SK-N-SH (cell line): ENCODE results near the gene EEA1. TPM values are rescaled to one million over a fixed set of nuclear protein-coding genes. Genes with fewer than 3 reads are reported as not detected.

Experiments
- CTCF ChIA-PET: fragments of 300-600, 350-600 bp; formaldehyde crosslinking; extraction: SDS; loops from one replicate; lab custom pipeline; 2021; lab: Yijun Ruan, JAX
- POLR2A ChIA-PET: fragments of 350-600 bp; sonication (Branson Sonifier 250); formaldehyde crosslinking; extraction: SDS; loops from one replicate; lab custom pipeline; 2020; ENCODE audit warnings: antibody characterized with exemption, inconsistent platforms; lab: Yijun Ruan, JAX
- DNase-seq: peaks from one replicate; pipeline ENCODE4 v3.0.0; 2012
- H2AFZ ChIP-seq: fragments of 200-600 bp; sonication (generic); 2 replicates; pipeline ENCODE4 v1.8.1; 2016; ENCODE audit warnings: antibody characterized with exemption, mild to moderate bottlenecking, low read depth
- H3F3A ChIP-seq: fragments of 200-600 bp; sonication (generic); replicated peaks from 2 replicates; pipeline ENCODE3; 2016; ENCODE audit warnings: antibody characterized with exemption, mild to moderate bottlenecking; ENCODE audit not compliant: insufficient read depth
- H3K27ac ChIP-seq, 2 experiments: fragments of 200-500 bp in 1 of 2; fragments of 200-600 bp in 1 of 2; sonication (Bioruptor generic) in 1 of 2; sonication (generic), shearing (Covaris generic) in 1 of 2; 2 replicates each; pipeline versions ENCODE4 v1.5.1 to v1.6.1; 2014 to 2016; ENCODE audit warnings: low read depth in 2 of 2, inconsistent platforms in 1 of 2, low read length in 1 of 2, mild to moderate bottlenecking in 1 of 2, mixed read lengths in 1 of 2
- H3K27me3 ChIP-seq: fragments of 200-600 bp; sonication (generic), shearing (Covaris generic); 2 replicates; pipeline ENCODE4 v1.6.1; 2016; ENCODE audit warnings: mixed run types; ENCODE audit not compliant: insufficient read depth
- H3K36me3 ChIP-seq, 2 experiments: fragments of 200-500 bp in 1 of 2; fragments of 200-600 bp in 1 of 2; sonication (Bioruptor generic) in 1 of 2; sonication (generic) in 1 of 2; replicated peaks in 1 of 2; 2 replicates each; pipeline versions ENCODE3 to v1.5.1; 2014 to 2016; ENCODE audit warnings: low read length in 1 of 2, mild to moderate bottlenecking in 1 of 2; ENCODE audit not compliant: insufficient read depth in 2 of 2, control insufficient read depth in 1 of 2
- H3K4me1 ChIP-seq, 2 experiments: fragments of 200-500 bp in 1 of 2; fragments of 200-600 bp in 1 of 2; sonication (Bioruptor generic) in 1 of 2; sonication (generic), shearing (Covaris generic) in 1 of 2; 2 replicates each; pipeline versions ENCODE4 v1.5.1 to v1.6.1; 2014 to 2016; ENCODE audit warnings: low read depth in 1 of 2, low read length in 1 of 2, mixed run types in 1 of 2; ENCODE audit not compliant: insufficient read depth in 2 of 2, control insufficient read depth in 1 of 2
- H3K4me2 ChIP-seq: fragments of 200-600 bp; sonication (generic), shearing (Covaris generic); 2 replicates; pipeline ENCODE4 v1.6.1; 2017; ENCODE audit warnings: mixed run types
- H3K4me3 ChIP-seq, 2 experiments: fragments of 200-500 bp in 1 of 2; fragments of 200-600 bp in 1 of 2; sonication (Bioruptor generic) in 1 of 2; sonication (generic), shearing (Covaris generic) in 1 of 2; 2 replicates each; pipeline versions ENCODE4 v1.5.1 to v1.8.1; 2014 to 2016; ENCODE audit warnings: low read depth in 2 of 2, inconsistent platforms in 1 of 2, low read length in 1 of 2, mild to moderate bottlenecking in 1 of 2, mixed read lengths in 1 of 2, moderate library complexity in 1 of 2
- H3K79me2 ChIP-seq: fragments of 200-600 bp; sonication (generic); 2 replicates; pipeline ENCODE4 v1.8.1; 2017; ENCODE audit warnings: mild to moderate bottlenecking; ENCODE audit not compliant: insufficient read depth
- H3K9ac ChIP-seq: fragments of 200-600 bp; sonication (generic); 2 replicates; pipeline ENCODE4 v1.6.1; 2017; ENCODE audit warnings: mixed run types
- H3K9me2 ChIP-seq: fragments of 200-600 bp; sonication (generic); 2 replicates; pipeline ENCODE4 v1.6.1; 2017; ENCODE audit warnings: mixed run types
- H3K9me3 ChIP-seq: fragments of 200-600 bp; sonication (generic); 2 replicates; pipeline ENCODE4 v1.6.1; 2017; ENCODE audit warnings: mixed run types, mild to moderate bottlenecking, moderate library complexity
- H4K20me1 ChIP-seq: fragments of 200-600 bp; sonication (generic); 2 replicates; pipeline ENCODE4 v1.6.1; 2017; ENCODE audit warnings: mild to moderate bottlenecking, mixed run types; ENCODE audit not compliant: insufficient read depth
- CHD2 ChIP-seq: fragments of 150-350 bp; IDR thresholded peaks from 2 replicates; pipeline ENCODE4 v1.6.1; 2018; ENCODE audit warnings: low read length; ENCODE audit not compliant: partially characterized antibody
- CTCF ChIP-seq: fragments of 200-600 bp; sonication (generic); IDR thresholded peaks from 2 replicates; pipeline ENCODE4 v1.6.1; 2017; ENCODE audit warnings: antibody characterized with exemption, mild to moderate bottlenecking, moderate library complexity
- ELF1 ChIP-seq: IDR thresholded peaks from 2 replicates; pipeline ENCODE4 v1.4.0; 2012
- EP300 ChIP-seq, 2 experiments: IDR thresholded peaks; 2 replicates each; pipeline versions ENCODE4 v1.4.0 to v1.6.1; 2012; ENCODE audit warnings: borderline replicate concordance in 1 of 2, low read depth in 1 of 2, low read length in 1 of 2
- FOXJ3 ChIP-seq: sonication (generic); formaldehyde crosslinking; IDR thresholded peaks from 2 replicates; pipeline ENCODE4 v1.5.1; 2020; ENCODE audit warnings: mild to moderate bottlenecking, missing genetic modification reagents
- GABPA ChIP-seq: IDR thresholded peaks from 2 replicates; pipeline ENCODE4 v1.4.0; 2012; ENCODE audit warnings: low read depth, mild to moderate bottlenecking
- GATA2 ChIP-seq: sonication (generic); formaldehyde crosslinking; IDR thresholded peaks from 2 replicates; pipeline ENCODE4 v1.5.0; 2020; ENCODE audit warnings: mild to moderate bottlenecking, missing genetic modification reagents
- IRF3 ChIP-seq: fragments of 150-350 bp; IDR thresholded peaks from 2 replicates; pipeline ENCODE4 v1.6.1; 2016; ENCODE audit warnings: mild to moderate bottlenecking, low read depth, low read length
- MAX ChIP-seq: IDR thresholded peaks from 2 replicates; pipeline ENCODE4 v1.4.0; 2012; ENCODE audit warnings: low read depth
- MEF2A ChIP-seq: IDR thresholded peaks from 2 replicates; pipeline ENCODE4 v1.4.0; 2012; ENCODE audit warnings: low read depth, borderline replicate concordance
- MXI1 ChIP-seq: IDR thresholded peaks from 2 replicates; pipeline ENCODE4 v1.6.1; 2012; ENCODE audit warnings: mild to moderate bottlenecking, low read depth, low read length, improper control_type of control experiment
- NFIC ChIP-seq: IDR thresholded peaks from 2 replicates; pipeline ENCODE4 v1.4.0; 2012; ENCODE audit warnings: borderline replicate concordance
- NRF1 ChIP-seq: IDR thresholded peaks from 2 replicates; pipeline ENCODE4 v1.6.1; 2012; ENCODE audit warnings: low read depth, mild to moderate bottlenecking, low read length
- RAD21 ChIP-seq: IDR thresholded peaks from 2 replicates; pipeline ENCODE4 v1.6.1; 2012; ENCODE audit warnings: mild to moderate bottlenecking, low read length
- RCOR1 ChIP-seq: fragments of 150-350 bp; IDR thresholded peaks from 2 replicates; pipeline ENCODE4 v1.6.1; 2017; ENCODE audit warnings: antibody characterized with exemption, low read length
- REST ChIP-seq: IDR thresholded peaks from 2 replicates; pipeline ENCODE4 v1.6.1; 2012; ENCODE audit warnings: mild to moderate bottlenecking, low read depth, low read length, moderate library complexity
- RFX5 ChIP-seq: IDR thresholded peaks from 2 replicates; pipeline ENCODE4 v1.6.1; 2012; ENCODE audit warnings: mild to moderate bottlenecking, improper control_type of control experiment, low read length
- SMC3 ChIP-seq: IDR thresholded peaks from 2 replicates; pipeline ENCODE4 v1.6.1; 2012; ENCODE audit warnings: low read depth, low read length, improper control_type of control experiment
- TCF12 ChIP-seq: IDR thresholded peaks from 2 replicates; pipeline ENCODE4 v1.4.0; 2012
- TEAD4 ChIP-seq: IDR thresholded peaks from 2 replicates; pipeline ENCODE4 v1.4.0; 2012; ENCODE audit warnings: mild to moderate bottlenecking, borderline replicate concordance; ENCODE audit not compliant: insufficient read depth
- USF2 ChIP-seq: fragments of 150-350 bp; IDR thresholded peaks from 2 replicates; pipeline ENCODE4 v1.6.1; 2017; ENCODE audit warnings: antibody characterized with exemption, low read length, low read depth, borderline replicate concordance
- YY1 ChIP-seq: IDR thresholded peaks from 2 replicates; pipeline ENCODE4 v1.4.0; 2012; ENCODE audit warnings: low read depth, mild to moderate bottlenecking
- WGBS: methylation state at CpG from one replicate; pipeline ENCODE4 v1.1.6; 2017; ENCODE audit warnings: low lambda C conversion rate; 5-methylcytosine and 5-hydroxymethylcytosine counted together
- polyA plus RNA-seq, 3 experiments: library from polyadenylated mRNA; depleted of rRNA; stranded (reverse); fragments of >200 nt; gene quantifications; 2 replicates each; pipeline ENCODE4 v1.2.3, GENCODE V29; 2012

Gene EEA1
- polyA plus RNA-seq, 1 of the 3 experiments (the other 2 are of a cell fraction), result 1.5 TPM

- DNase-seq, result no peak
- H3K4me1 ChIP-seq, result no peaks in the 10 kb centered on the region
- ChIA-PET POLR2A (no interaction called here), CTCF (no interaction called here)
- H3F3A ChIP-seq, result no peaks in the 10 kb centered on the region
- H3K4me2 ChIP-seq, result no peak overlapping the region
- no peak overlapping the region for H3K27ac ChIP-seq
- no peaks in the 10 kb centered on the region for H3K9me3 ChIP-seq
- H2AFZ ChIP-seq, result no peak overlapping the region
- H3K9me2 ChIP-seq, result no peaks in the 10 kb centered on the region
- H3K27me3 ChIP-seq, result no peaks in the 10 kb centered on the region
- no peak overlapping the region for H3K9ac ChIP-seq
- WGBS, result 64% methylated on average over 3 of the region's 3 CpGs
- peaks cover 36% of the 10 kb centered on the region for H3K79me2 ChIP-seq
- no peaks in the 10 kb centered on the region for H3K36me3 ChIP-seq
- no peak for TF ChIP-seq IRF3
- TF ChIP-seq GABPA, result no peak
- no peak for TF ChIP-seq USF2
- no peak for TF ChIP-seq ELF1
- no peak for TF ChIP-seq YY1
- no peak for TF ChIP-seq FOXJ3 (CRISPR knock-in tag)
- no peak for TF ChIP-seq CTCF
- TF ChIP-seq MXI1, result no peak
- no peak overlapping the region for H3K4me3 ChIP-seq
- no peaks in the 10 kb centered on the region for H4K20me1 ChIP-seq
These were observed 58.0 kb downstream of the EEA1 start for GRCh38 chr12:92871116-92871515.

- DNase-seq, result no peak
- peaks cover 19 to 32% of the 10 kb centered on the region in 2 experiments for H3K36me3 ChIP-seq
- peaks cover 13% of the 10 kb centered on the region; the same call in 1 of the 2 replicates for H3K79me2 ChIP-seq
- no peak overlapping the region for H3K9ac ChIP-seq
- H3K4me3 ChIP-seq, result no peak overlapping the region
- H3K27me3 ChIP-seq, result no peaks in the 10 kb centered on the region
- no peaks in the 10 kb centered on the region for H4K20me1 ChIP-seq
- no peaks in the 10 kb centered on the region for H3K9me3 ChIP-seq
- 96% methylated on average over 2 of the region's 2 CpGs for WGBS
- ChIA-PET POLR2A (no interaction called here), CTCF (interaction anchor here (0.6 to 1.3 kb wide), 2 partner anchors 10 to 60 kb away, joined by 3 read pairs; no protein-coding TSS in a partner anchor)
- H3F3A ChIP-seq, result no peaks in the 10 kb centered on the region
- no peak overlapping the region for H3K27ac ChIP-seq
- no peaks in the 10 kb centered on the region for H3K4me1 ChIP-seq
- H2AFZ ChIP-seq, result no peak overlapping the region
- no peaks in the 10 kb centered on the region for H3K9me2 ChIP-seq
- H3K4me2 ChIP-seq, result no peak overlapping the region
- TF ChIP-seq TEAD4 (no peak), NFIC (no peak), GABPA (no peak), RAD21 (no peak), SMC3 (no peak), RFX5 (no peak), NRF1 (no peak), MAX (no peak), CHD2 (no peak), MEF2A (no peak), EP300 (IDR thresholded peaks at IDR 0.05; ENCODE audit: borderline replicate concordance in 1 of 2, low read depth in 1 of 2, low read length in 1 of 2) (no peak), RCOR1 (no peak), REST (no peak), GATA2 (CRISPR knock-in tag) (no peak), ELF1 (no peak), TCF12 (no peak), MXI1 (no peak)
These were observed 62.7 kb downstream of the EEA1 start for GRCh38 chr12:92866418-92866817.
